ENCODE measurements around the gene SAFB. TPM values are rescaled to one million over a fixed set of nuclear protein-coding genes. Genes with fewer than 3 reads are reported as not detected.

SAFB gene
- total and polyA plus RNA-seq, 2 of the 4 experiments (the other 2 are of a cell fraction): 18.5 to 41.2 TPM

DNA sequence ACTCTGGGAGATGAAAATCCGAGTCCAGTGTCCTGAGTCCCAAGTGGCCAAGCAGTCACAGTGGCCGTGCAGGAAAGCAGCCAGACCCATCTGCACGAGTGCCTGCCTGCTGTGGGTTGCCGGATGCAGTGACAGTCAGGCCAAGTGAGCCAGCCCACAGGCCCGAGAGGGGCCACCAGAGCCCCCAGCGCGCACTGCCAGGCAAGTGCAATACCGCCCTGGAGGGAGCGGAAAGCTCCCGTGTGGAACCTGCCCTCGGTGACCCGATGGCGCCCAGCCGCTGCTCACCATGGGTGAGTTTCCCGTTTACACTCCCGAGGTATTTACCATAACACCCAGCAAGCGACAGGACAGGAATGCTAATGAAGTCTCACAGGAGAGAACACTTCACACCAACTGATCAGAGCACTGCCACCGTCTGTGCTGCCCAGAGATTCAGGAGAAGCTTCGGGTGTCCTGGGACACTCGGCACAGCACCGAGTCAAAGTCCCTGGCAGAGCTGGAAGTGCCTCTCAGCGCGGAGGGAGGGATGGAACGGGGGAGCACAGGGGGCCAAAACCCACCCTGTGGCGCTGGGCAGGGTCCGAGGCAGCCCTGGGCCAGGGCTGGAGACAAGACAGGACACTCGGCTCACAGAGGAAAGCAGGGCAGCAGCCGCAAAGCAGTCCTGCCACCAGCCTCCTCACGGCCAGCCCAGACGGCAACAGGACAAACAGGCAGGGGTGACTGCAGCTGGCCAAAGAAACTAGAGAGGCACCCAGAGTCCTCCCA is 33.8 kb upstream of the SAFB start:
- H3K4me2 ChIP-seq (ENCODE audit: low read depth, low read length): no peak overlapping the region
- H3K56ac ChIP-seq (ENCODE audit: extremely low read depth, insufficient read depth, low read length): no peak overlapping the region
- intact Hi-C loops (cut with micrococcal nuclease): no loop called here
- ATAC-seq (ENCODE audit: low read depth) (no peak), DNase-seq (no peak)
- no peak overlapping the region for H2BK120ac ChIP-seq (ENCODE audit: low read depth, low read length)
- H2BK15ac ChIP-seq (ENCODE audit: low read depth, low read length): no peak overlapping the region
- BruUV-seq (replicated peaks): no TSS peak
- no peak overlapping the region for H2AK5ac ChIP-seq (ENCODE audit: low read depth, low read length)
- no peak overlapping the region for H4K5ac ChIP-seq (ENCODE audit: low read depth, low read length)
- no peaks in the 10 kb centered on the region; the same call in none of the 2 replicates for H4K20me1 ChIP-seq (ENCODE audit: insufficient read depth, low read length)
- no peak overlapping the region for H3K4ac ChIP-seq (ENCODE audit: low read depth, low read length)
- ChIA-PET CTCF (no interaction called here), POLR2A (ENCODE audit: unreplicated experiment) (no interaction called here)
- no peak overlapping the region for H3K23ac ChIP-seq (ENCODE audit: low read depth, low read length)
- no peaks in the 10 kb centered on the region for H3K27me3 ChIP-seq (ENCODE audit: control insufficient read depth, insufficient read depth, low read length)
- no peak overlapping the region for H3K14ac ChIP-seq (replicated peaks; ENCODE audit: low read depth, low read length)
- H2BK5ac ChIP-seq (ENCODE audit: low read depth, low read length, poor library complexity, severe bottlenecking): no peak overlapping the region
- no peak for TF ChIP-seq CHD1 (IDR thresholded peaks at IDR 0.05; ENCODE audit: low read depth, low read length)
- no peak for TF ChIP-seq MXI1 (IDR thresholded peaks at IDR 0.05; ENCODE audit: borderline replicate concordance, low read depth, low read length)
- no peak for TF ChIP-seq BHLHE40 (IDR thresholded peaks at IDR 0.05; ENCODE audit: low read depth, low read length)
- H2BK20ac ChIP-seq (ENCODE audit: low read depth, low read length): no peak overlapping the region
- no peaks in the 10 kb centered on the region for H3K9me3 ChIP-seq (ENCODE audit: control insufficient read depth, insufficient read depth, low read length)
- peaks cover 0 to 13% of the 10 kb centered on the region in 2 experiments; a peak in 2 of 4 replicates for H3K79me1 ChIP-seq (ENCODE audit: low read depth in 1 of 2, low read length in 2 of 2)
- H2AK9ac ChIP-seq (replicated peaks; ENCODE audit: low read depth, low read length, poor library complexity): no peak overlapping the region
- peaks cover 75% of the 10 kb centered on the region for H3K36me3 ChIP-seq (ENCODE audit: control insufficient read depth, insufficient read depth, low read length)
- WGBS, 2 experiments (ENCODE audit: extremely low coverage in 2 of 2, insufficient read length in 1 of 2): 74% methylated on average over 15 of the region's 30 CpGs; no CpG with 5 or more reads in 1 of the 2 experiments
- no peak overlapping the region for H3K9ac ChIP-seq (ENCODE audit: low read depth, low read length)
- H4K91ac ChIP-seq (ENCODE audit: insufficient read depth, low read depth, low read length): no peak overlapping the region
- in situ Hi-C loops (cut with MboI; ENCODE audit: low sequenced_read_pairs): no loop called here
- dilution Hi-C loops (cut with HindIII; ENCODE audit: low sequenced_read_pairs, unreplicated experiment): no loop called here
- no peak overlapping the region for H3K18ac ChIP-seq (ENCODE audit: low read depth, low read length)
- H3K9me1 ChIP-seq (ENCODE audit: insufficient read depth, low read length): no peaks in the 10 kb centered on the region
- H3K4me1 ChIP-seq (ENCODE audit: control insufficient read depth, insufficient read depth, low read length): no peaks in the 10 kb centered on the region
- H3K27ac ChIP-seq (ENCODE audit: insufficient read depth, low read length): no peak overlapping the region
- H3K4me3 ChIP-seq (ENCODE audit: insufficient read depth, low read depth, low read length): no peak overlapping the region
- no peak overlapping the region for H2AFZ ChIP-seq (replicated peaks; ENCODE audit: low read length, poor library complexity)
- H4K8ac ChIP-seq (ENCODE audit: low read depth in 2 of 2, low read length in 2 of 2): no peak overlapping the region
